DMS53 treated with DMSO at 0.1 percent for 48 hours (cell line): Measurements from ENCODE around the gene SLC25A23.
"Not testable (repeated sequence)": the region's sequence is repeated elsewhere in the genome, so short reads cannot be mapped to it uniquely, and the experiment has no call there.

Source experiments
- DNase-seq: peaks from one replicate; lab custom pipeline; 2025; ENCODE audit not compliant: unreplicated experiment; lab: John Stamatoyannopoulos, UW

Gene SLC25A23

DNA sequence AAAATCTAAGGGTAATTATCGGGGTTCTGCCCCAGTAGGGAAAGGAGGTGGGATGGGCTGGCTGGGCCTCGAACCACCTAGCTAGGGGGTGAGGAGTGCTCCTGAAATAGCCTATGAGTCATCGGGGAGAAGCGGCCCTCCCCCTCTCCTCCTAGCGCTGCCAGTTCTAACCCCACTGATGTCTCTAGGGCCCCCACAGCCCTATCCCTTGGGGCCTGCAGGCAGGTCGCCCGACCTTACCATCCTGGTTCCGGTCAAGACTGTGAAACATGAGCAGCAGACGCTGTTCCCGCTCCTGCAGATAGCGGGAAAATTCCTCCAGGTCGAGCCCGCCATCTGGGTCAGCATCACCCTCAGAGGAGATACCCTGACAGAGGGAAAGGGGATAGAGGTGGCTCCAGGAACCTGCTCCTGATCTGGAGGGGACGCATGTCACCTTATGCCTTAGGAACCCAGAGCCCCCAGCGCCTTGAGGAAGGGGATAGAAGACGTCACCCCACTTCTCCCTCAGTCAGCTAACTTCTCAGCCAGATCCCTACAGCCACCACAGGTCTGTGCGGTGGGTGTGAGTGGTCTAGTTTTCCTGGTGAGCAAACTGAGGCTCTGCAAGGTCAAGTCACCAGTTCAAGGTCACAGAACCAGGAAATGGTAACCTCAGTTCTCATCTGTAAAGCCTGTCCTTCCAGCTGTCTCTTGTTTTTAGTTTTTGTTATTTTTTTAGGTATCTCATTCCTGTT, 1.5 kb downstream of the SLC25A23 start:
- DNase-seq = no peak

DNA sequence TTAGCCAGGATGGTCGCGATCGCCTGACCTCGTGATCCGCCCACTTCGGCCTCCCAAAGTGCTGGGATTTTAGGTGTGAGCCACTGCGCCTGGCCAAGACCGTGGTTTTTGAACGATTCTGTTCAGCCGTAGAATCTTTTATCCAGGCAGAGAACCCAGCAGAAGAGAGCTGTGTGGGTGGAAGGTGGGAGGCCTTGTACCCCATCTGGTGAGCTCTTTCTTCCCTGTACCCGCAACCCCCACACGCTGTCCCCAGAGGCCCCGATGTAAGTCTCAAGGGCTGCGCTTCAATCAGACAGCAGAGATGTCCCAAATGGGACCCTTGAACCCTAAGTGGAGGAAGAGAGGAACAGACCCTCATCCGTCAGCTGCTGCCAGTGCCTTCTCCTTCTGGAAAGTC, 3.7 kb downstream of the SLC25A23 start:
- DNase-seq = no peak

DNA sequence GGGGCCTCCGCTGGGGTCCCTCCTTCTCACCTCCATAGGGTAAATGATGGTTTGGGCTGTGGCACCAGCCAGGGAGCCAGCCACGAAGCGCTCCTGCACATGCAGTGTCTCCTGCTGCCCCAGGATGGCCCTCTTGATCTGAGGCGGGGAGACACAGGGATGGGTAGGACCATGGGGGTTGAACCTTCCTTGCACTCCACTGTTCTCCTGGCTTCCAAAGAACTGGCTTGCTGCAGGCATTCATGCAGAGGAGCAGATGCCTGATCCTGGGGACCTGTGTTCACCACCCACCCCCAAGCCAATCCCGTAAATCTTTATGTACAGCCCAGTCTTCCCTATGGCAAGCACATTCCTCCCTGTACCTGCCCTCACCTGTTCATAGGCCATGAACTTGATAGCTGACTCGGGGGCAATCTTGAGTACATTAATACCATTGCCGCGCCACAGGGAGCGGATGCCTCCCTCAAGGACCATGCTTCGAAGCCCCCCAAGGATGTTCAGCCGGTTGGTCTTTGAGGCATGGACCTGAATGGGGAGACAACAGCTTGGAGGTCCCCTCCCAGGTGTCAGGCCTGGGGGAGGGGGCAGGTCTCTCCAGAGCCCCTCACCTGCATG, 5.5 kb downstream of the SLC25A23 start:
- DNase-seq = no peak

DNA sequence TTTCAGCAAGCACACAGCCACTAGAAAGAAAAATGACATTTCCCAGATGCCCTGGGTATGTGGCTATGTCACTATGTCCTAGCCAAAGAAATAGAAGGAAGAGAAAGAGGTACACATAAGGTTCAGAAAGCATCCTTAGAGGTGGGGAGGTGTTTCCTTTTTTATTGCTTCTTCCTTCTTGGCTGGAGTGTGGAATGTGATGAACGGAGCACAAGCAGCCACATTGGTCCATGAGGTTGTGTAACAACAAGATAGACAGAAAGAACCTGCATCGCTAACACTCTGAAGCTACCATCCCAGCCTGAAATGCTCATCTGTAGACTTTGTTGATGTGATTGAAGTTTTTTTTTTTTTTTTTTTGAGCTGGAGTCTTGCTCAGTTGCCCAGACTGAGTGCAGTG, 6.7 kb downstream of the SLC25A23 start:
- DNase-seq = no peak

DNA sequence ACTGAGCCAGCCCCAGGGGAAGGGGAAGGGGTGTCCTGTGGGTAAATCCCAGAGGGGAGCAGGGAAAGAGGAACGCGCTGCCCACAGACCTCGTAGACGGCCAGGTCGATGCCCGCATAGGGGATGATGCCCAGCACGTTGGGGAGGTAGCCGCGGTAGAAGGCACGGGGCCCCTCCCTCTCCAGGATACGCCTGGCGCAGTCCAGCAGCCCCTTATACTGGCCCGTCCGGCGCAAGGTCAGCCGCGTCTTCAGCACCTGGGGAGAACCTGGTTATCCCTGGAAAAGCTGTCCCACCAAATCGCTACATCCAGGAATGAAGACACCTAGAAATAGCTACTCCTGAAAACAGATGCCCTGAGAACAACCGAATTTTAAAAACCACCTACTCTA, 7.4 kb downstream of the SLC25A23 start:
- no peak for DNase-seq

DNA sequence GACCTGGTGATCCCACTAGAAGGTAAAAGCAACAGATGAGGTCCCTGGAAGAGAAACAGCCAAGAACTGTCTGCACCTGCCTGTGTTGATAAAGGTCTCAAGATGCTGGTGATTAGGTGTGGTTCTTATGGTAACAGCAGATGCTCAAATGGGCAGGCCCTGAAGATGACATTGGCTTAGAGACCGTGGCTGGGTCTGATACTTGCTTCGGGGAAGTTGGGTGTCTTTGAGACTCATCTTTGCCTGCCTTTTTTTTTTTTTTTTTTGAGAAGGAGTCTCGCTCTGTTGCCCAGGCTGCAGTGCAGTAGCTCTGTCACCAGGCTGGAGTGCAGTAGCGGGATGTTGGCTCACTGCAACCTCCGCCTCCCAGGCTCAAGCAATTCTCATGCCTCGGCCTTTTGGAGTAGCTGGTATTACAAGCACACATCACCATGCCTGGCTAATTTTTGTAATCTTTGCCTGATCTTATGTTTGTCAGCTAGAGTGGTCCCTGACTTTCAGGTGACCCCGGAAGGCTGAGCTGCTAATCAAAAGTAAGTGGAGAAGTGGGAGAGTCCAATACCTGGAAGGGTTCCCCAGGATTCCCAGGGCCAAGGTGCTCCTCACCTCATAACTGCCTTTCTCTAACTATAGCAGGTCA, 7.9 kb downstream of the SLC25A23 start:
- no peak for DNase-seq

DNA sequence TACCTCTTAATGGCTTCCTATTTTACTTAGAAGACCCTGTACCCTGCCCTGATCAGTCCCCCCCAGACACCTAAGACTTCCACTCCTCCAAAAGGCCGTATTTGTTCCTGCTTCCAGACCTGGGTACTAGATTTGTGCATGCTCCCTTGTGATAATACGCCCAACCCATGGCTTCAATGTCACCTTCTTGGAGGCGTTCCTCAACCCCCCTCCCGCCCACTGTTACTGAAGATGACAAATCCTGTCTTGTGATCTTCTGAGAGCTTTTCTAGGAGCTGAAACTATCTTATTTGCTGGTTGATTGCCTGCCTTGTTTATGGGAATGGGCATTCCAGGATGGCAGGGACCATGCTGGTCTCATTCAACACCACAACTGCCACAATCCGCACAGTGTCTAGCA, 9.4 kb downstream of the SLC25A23 start:
- no peak for DNase-seq

DNA sequence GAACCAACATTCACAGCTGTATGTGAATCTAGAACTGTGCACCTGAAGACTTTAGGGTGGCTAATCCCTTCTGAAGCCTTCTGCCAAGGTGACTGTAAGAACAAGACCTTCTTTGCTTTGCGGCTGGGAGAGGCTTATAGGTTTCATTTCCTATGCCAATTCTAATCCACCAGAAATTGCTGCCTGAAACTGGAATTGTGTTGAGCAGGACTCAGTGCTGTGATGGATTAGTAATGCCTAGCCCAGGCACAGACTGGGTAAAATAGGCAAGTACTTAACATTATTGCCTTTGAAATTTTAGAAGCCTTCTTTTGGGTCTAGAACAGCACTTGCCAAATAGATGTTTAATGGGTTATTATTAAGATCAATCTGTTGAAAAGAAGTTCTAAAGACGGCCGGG, 11.5 kb downstream of the SLC25A23 start:
- DNase-seq = no peak

DNA sequence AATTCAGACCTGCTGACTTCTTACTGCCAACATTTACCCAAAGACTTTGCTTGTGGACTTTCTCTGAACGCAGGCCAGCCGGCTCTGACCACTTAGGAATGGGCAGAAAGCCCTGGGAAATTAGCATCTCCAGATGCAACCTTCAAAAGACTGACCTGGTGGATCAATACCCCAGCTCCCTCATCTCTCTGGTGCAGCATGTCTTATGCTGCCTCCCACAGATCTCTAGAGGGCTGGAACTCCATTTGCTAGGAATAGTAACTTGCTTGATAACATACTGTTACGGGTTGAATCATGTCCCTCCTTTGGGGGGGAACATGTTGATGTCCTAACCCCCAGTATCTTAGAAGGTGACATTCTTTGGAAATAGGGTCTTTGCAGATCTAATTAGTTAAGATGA, 13.1 kb downstream of the SLC25A23 start:
- DNase-seq = no peak

DNA sequence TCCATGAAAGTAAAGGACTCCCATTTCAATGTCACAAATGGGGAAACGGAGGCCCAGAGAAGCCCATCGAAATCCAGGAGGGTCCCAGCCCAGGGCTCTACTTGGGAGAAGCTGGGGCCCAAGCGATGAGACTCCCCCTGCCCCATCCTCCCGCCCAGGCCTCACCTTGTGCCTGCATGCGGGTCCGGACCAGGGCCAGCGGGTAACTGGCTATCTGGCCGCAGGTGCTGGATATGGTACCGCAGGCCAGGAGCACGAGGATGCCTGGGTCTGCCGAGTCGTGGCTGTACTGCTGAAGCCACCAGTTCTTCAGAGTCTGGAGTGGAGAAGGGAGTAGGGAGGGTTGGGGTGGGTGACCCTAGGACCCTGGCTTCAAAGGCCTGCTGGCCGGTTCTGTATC, 15.6 kb downstream of the SLC25A23 start:
- no peak for DNase-seq

DNA sequence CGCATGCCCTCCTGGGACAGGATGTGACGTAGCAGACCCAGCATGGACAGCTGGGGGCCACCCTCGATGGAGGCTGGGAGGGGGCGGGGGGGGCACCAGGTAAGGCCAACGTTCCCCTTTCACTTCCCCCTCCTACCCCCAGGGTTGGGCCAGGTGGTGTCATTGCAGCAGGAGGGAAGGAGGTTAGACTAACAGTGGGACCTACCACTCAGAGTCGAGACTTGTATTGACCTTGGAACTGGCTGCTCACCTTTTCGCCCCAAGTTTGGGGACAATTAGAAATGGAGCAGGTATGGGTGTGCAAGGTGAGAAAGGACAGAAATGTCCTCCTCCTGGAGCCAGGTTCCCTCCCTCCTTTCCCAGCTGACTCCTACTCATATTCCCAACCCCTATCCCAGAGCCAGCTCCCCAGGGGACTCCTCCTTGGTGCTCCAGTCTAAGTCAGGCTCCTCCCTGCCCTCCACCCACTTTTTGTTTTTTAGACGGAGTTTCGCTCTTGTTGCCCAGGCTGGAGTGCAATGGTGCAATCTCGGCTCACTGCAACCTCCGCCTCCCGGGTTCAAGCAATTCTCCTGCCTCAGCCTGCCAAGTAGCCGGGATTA, 17.4 kb downstream of the SLC25A23 start:
- no peak for DNase-seq

DNA sequence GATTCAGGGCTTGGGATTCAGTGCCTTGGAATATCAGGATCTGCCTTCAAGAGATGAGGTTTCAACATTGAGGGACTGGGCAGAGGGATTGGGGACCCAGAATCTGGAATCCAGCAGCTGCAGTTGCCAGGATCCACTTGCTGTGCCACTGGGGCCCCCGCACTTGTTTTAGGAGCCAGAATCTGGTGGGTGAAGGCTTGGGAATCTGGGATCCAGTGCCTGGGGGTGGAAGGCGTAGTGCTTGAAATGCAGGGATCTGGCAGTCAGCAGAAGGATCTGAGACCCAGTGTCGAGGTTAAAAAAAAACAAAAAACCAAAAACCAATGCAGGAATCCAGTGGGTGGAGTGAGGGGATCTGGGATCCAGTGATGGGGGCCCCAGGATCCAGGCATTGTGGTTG, 18.7 kb downstream of the SLC25A23 start:
- DNase-seq = no peak

DNA sequence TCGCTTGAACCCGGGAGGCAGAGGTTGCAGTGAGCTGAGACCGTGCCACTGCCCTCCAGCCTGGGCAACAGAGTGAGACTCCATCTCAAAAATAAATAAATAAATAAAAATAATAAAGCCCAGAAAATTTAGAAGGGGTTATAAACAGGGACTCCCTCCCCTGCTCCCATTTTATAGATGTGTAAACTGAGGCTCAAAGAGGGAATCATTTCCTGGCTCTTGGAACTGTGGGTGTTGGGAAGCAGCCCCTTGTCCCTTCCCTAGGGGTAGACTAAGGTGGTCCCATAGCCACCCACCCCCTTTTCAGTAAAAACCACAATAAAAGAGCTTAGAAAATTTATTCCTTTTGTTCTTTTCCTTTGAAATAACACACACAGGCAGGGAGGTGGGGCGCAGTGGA, 19.8 kb downstream of the SLC25A23 start:
- DNase-seq = no peak

DNA sequence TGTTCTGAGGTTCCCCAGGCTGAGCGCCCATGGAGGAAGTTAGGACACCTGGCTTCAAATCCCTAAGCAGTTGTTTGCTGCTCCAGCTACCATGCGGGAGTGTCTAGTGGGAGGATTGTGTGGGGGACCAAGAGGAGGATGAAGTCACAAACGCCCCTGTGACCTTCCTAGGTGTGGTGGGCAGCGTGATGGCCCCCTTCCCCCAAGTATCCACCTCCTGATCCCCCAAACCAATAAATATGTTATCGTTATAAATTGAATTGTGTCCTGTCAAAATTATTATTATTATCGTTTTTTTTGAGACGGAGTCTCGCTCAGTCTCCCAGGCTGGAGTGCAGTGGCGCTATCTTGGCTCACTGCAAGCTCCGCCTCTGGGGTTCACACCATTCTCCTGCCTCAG, 25.9 kb downstream of the SLC25A23 start, which contains the start of gene SLC25A41:
Gene SLC25A41 (minus strand): TSS at position 101 of the 400 bp plus-strand sequence. CDS start 70 bp downstream, at position 31.
- no peak for DNase-seq

DNA sequence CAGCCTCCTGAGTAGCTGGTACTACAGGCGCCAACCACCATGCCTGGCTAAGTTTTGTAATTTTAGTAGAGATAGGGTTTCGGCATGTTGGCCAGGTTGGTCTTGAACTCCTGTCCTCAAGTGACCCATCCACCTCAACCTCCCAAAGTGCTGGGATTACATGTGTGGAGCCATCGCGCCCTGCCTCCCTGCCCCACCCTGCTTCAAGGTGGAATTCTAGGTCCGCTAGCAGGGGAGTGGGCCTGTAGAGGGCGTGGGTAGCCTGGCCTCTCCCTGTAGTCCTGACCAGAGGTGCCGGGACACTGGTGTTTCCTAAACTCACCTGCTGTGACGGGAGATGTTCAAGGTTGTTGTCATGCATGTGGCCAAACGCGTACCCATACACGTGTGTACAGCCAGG, 26.4 kb downstream of the SLC25A23 start:
- DNase-seq = no peak

DNA sequence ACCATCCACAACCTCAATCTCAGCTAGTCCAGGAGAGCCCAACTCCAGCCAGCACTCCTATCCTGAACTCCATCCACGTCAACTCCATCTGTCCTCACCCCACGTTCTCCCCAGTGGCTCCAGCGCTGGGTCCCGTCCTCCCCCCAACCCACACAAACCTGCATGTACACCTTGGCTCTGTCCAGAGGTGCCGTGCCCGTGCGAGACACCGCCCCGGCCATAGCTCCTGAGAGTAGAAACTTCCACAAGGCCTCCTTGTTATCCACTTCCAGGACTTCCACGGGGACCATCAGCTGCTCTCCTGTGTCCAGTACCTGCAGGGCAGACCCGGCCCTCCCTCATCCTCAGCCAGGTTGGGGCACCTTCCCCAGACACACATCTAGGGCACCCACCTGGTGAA, 27.7 kb downstream of the SLC25A23 start:
- DNase-seq = no peak

DNA sequence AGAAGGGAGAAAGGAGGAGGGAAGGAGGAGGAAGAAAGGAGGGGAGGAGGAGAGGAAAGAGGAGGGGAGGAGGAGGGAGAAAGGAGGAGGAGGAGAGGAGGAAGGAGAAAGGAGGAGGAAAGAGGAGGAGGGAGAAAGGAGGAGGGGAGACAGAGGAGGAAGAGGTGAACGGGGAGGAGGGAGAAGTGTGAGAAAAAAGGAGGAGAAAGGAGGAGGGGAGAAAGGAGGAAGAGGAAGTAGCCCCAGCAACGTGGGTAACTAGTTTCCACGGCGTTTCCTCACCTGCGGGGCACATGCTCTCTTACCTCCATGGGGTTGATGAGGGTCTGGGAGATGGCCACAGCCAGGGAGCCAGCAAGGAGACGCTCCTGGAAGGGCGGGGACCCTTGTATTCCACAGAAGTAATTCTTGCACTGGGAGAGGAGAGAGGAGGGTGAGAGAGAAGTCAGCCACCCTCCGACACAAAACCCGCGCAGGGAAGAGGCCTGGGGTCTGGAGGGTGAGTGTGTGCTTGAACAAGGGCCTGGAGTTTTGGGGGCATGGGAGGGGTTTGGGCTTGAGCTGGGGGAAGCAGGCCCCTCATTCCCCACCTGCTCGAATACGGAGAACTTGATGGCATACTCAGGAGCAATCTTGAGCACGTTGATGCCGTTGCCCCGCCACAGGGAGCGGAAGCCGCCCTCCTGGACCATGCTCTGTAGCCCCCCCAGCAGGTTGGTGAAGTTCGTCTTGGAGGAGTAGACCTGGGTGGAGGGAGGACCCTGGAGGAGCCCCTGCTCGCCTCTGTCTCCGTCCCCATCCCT, 30.0 kb downstream of the SLC25A23 start:
- no peak for DNase-seq

DNA sequence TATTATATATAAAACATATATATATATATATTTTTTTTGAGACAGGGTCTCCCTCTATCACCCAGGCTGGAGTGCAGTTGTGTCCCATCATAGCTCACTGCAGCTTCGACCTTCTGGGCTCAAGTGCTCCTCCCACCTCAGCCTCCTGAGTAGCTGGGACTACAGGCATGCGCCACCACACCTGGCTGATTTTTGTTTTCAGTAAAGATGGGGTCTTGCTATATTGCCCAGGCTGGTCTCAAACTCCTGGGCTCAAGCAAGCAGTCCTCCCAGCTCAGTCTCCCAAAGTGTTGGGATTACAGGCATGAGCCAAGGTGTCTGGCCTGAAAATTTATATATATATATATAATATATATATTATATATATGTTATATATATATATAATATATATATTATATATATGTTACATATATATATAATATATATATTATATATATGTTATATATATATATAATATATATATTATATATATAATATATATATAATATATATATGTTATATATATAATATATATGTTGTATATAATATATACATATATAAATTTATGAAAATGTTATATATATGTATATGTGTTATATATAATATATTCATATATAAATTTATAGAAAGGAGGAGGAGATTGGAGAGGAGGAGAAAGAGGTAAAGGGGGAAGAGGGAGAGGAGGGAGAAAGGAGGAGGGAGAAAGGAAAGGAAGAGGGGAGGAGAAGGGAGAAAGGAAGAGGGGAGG, 30.7 kb downstream of the SLC25A23 start:
- DNase-seq = not testable (repeated sequence)

DNA sequence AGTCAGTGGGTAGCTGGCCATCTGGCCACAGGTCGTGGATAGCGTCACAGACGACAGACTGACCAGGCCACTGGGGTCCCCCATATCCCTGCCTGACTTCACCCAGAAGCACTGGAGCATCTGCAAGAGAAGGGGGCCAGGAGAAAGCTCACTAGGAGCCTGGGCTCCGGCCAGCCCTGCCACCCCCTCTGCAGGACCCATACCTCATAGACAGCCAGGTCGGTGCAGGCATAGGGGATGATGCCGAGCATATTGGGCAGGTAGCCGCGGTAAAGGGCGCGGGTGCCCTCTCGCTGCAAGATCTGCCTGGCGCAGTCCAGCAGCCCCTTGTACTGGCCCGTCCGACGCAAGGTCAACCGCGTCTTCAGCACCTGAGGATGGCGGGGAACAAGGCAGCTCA, 32.5 kb downstream of the SLC25A23 start:
- DNase-seq = no peak
